ENCODE measurements around the gene SHE.

DNA sequence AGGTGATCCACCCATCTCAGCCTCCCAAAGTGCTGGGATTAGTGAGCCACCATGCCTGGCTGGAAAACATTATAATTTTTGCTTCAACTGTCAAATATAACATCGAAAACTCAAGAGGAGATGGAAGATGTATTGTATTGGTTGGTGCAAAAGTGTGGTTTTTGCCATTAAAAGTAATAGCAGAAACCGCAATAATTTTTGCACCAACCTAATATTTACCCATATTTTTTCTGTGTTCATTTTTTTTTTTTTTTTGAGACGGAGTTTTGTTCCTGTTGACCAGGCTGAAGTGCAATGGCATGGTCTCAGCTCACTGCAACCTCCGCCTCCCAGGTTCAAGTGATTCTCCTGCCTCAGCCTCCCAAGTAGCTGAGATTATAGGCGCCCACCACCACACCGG is 27.1 kb upstream of the SHE start:
- TF ChIP-seq CTCF (IDR thresholded peaks at IDR 0.05) (no peak), POLR2A (IDR thresholded peaks at IDR 0.05) (no peak)
